HUES48 (cell line): ENCODE results near the gene TRIM50.

Experiments used
- H3K27ac ChIP-seq: one replicate; pipeline ENCODE4 v1.7.0; 2013; ENCODE audit warnings: low read depth, low read length, inconsistent platforms
- H3K27me3 ChIP-seq: 2 replicates; pipeline ENCODE4 v1.6.1; 2013; ENCODE audit warnings: mild to moderate bottlenecking, low read length; ENCODE audit not compliant: control insufficient read depth, insufficient read depth
- H3K36me3 ChIP-seq: 2 replicates; pipeline ENCODE4 v1.6.1; 2013; ENCODE audit warnings: low read length; ENCODE audit not compliant: control insufficient read depth, insufficient read depth
- H3K4me1 ChIP-seq: 2 replicates; pipeline ENCODE4 v1.6.1; 2013; ENCODE audit warnings: mild to moderate bottlenecking, low read length; ENCODE audit not compliant: control insufficient read depth, insufficient read depth
- H3K4me3 ChIP-seq: 2 replicates; pipeline ENCODE4 v1.5.1; 2013; ENCODE audit warnings: mild to moderate bottlenecking, low read depth, low read length
- H3K9ac ChIP-seq: 2 replicates; pipeline ENCODE4 v1.6.1; 2013; ENCODE audit warnings: mild to moderate bottlenecking, low read depth, low read length, moderate library complexity
- H3K9me3 ChIP-seq: 2 replicates; pipeline ENCODE4 v1.6.1; 2013; ENCODE audit warnings: low read length; ENCODE audit not compliant: control insufficient read depth, insufficient read depth

The TRIM50 gene

GRCh38 chr7:73345951-73346350, 18.1 kb upstream of the TRIM50 start:
- no peaks in the 10 kb centered on the region for H3K9me3 ChIP-seq
- no peaks in the 10 kb centered on the region for H3K27me3 ChIP-seq

DNA sequence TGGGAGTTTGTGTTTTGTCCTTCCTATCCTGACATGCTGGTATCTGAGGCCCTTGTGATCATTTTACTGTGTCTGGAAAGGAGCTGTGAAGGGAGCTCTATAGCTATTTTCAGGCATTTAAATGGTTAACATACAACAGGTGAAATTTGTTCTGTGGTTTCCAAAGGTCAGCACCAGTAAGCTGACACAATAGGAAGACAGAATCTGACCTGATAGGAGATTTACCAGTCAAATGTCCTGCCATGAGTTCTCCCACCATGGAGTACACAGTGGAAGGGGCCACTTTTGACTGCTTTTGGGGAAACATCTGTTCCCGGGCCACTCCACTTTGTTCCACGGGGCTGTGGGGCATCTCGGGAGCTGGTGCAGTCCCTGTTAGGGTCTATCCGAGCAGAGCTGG, 17.7 kb upstream of the TRIM50 start:
- Histone ChIP-seq H3K9ac (no peak overlapping the region), H3K9me3 (no peaks in the 10 kb centered on the region), H3K36me3 (no peaks in the 10 kb centered on the region), H3K4me3 (no peak overlapping the region), H3K27ac (no peak overlapping the region), H3K27me3 (no peaks in the 10 kb centered on the region), H3K4me1 (peaks cover 6% of the 10 kb centered on the region; the same call in 1 of the 2 replicates)

More at GRCh38 chr7:73345951-73346350, 18.1 kb upstream of the TRIM50 start:
- Histone ChIP-seq H3K27ac (no peak overlapping the region), H3K4me3 (no peak overlapping the region), H3K4me1 (peaks cover 4% of the 10 kb centered on the region; the same call in 1 of the 2 replicates), H3K36me3 (no peaks in the 10 kb centered on the region), H3K9ac (no peak overlapping the region)

- H3K4me1 ChIP-seq = peaks cover 9% of the 10 kb centered on the region; the same call in 1 of the 2 replicates
- H3K27me3 ChIP-seq = no peaks in the 10 kb centered on the region
- no peak overlapping the region for H3K27ac ChIP-seq
- no peak overlapping the region for H3K4me3 ChIP-seq
- no peak overlapping the region for H3K9ac ChIP-seq
- no peaks in the 10 kb centered on the region for H3K9me3 ChIP-seq
- H3K36me3 ChIP-seq = no peaks in the 10 kb centered on the region
Observed at GRCh38 chr7:73343671-73344380, 15.9 kb upstream of the TRIM50 start.

DNA sequence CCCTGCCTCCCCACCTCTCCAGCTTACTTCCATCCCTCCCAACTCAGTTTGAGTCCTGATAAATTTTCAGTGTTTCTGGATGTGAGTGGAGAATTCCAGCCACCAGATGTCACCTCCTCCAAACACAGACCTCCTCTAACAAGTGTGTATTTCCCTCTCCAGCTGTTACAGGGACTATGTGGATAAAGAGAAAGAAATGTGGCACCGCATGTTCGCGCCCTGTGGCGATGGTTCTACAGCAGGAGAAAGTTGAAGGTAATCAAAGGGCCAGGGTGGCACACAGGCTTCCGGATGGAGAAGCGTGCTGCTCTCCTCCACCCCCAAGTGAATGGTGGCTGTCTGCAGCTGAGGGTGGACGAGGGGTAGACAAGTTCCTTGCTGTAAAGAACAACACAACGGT, 14.8 kb upstream of the TRIM50 start:
- Histone ChIP-seq H3K36me3 (no peaks in the 10 kb centered on the region), H3K9me3 (no peaks in the 10 kb centered on the region), H3K27me3 (no peaks in the 10 kb centered on the region), H3K4me1 (peaks cover 9% of the 10 kb centered on the region; the same call in 1 of the 2 replicates), H3K27ac (no peak overlapping the region), H3K9ac (no peak overlapping the region), H3K4me3 (no peak overlapping the region)

DNA sequence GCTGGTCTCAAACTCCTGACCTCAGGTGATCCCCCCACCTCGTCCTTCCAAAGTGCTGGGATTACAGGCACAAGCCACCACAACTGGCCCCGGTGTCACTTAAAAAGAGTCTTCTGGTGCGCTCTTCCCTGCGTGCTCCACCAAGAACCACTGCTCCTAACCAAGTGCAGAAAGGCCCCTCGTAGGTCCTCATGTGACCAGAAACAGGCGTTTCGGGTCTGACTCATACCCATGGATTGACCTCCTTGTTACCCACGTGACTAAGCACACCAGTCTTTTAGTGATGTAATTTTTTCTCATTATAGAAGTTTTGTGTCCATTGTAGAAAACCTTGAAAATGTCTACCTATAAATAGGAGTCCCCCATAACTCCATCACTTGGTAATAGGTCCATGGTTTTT, 14.0 kb upstream of the TRIM50 start:
- Histone ChIP-seq H3K4me1 (peaks cover 9% of the 10 kb centered on the region; the same call in 1 of the 2 replicates), H3K27me3 (no peaks in the 10 kb centered on the region), H3K4me3 (no peak overlapping the region), H3K9ac (no peak overlapping the region), H3K36me3 (no peaks in the 10 kb centered on the region), H3K9me3 (no peaks in the 10 kb centered on the region), H3K27ac (no peak overlapping the region)

DNA sequence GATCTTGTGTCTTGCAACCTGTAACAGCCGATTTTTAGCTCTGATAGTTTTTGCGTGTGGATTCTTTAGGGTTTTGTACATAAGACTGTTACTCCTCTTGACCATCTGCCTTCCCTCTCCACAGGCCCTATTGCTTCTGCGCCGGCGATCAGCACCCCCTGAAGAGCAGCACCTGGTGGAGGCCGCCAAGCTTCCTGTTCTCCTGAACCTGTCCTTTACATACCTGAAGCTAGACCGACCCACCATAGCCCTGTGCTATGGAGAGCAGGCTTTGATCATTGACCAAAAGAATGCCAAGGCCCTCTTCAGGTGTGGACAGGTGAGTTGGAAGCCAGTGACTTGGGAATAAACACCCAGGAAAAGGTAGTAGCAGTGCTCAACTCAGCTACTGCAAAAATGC, 12.6 kb upstream of the TRIM50 start:
- no peaks in the 10 kb centered on the region for H3K9me3 ChIP-seq
- no peak overlapping the region for H3K27ac ChIP-seq
- H3K4me1 ChIP-seq = peaks cover 5% of the 10 kb centered on the region; the same call in 1 of the 2 replicates
- no peaks in the 10 kb centered on the region for H3K36me3 ChIP-seq
- H3K9ac ChIP-seq = no peak overlapping the region
- H3K27me3 ChIP-seq = no peaks in the 10 kb centered on the region
- H3K4me3 ChIP-seq = no peak overlapping the region

GRCh38 chr7:73338321-73338720, 10.4 kb upstream of the TRIM50 start:
- Histone ChIP-seq H3K9ac (no peak overlapping the region), H3K36me3 (no peaks in the 10 kb centered on the region), H3K27me3 (no peaks in the 10 kb centered on the region), H3K4me3 (no peak overlapping the region), H3K9me3 (no peaks in the 10 kb centered on the region), H3K27ac (no peak overlapping the region), H3K4me1 (peaks cover 5% of the 10 kb centered on the region; the same call in 1 of the 2 replicates)

GRCh38 chr7:73332447-73332846, 4.6 kb upstream of the TRIM50 start:
- Histone ChIP-seq H3K4me1 (0 out of 2 replicates have a peak, but pooled peaks cover 7% of the 10 kb centered on the region), H3K36me3 (no peaks in the 10 kb centered on the region), H3K4me3 (no peak overlapping the region), H3K27me3 (no peaks in the 10 kb centered on the region), H3K9ac (no peak overlapping the region), H3K27ac (no peak overlapping the region), H3K9me3 (no peaks in the 10 kb centered on the region)

- no peak overlapping the region for H3K4me3 ChIP-seq
- H3K9me3 ChIP-seq = no peaks in the 10 kb centered on the region
- no peaks in the 10 kb centered on the region for H3K36me3 ChIP-seq
- no peaks in the 10 kb centered on the region for H3K27me3 ChIP-seq
- H3K4me1 ChIP-seq = 0 out of 2 replicates have a peak, but pooled peaks cover 7% of the 10 kb centered on the region
- no peak overlapping the region for H3K27ac ChIP-seq
- H3K9ac ChIP-seq = no peak overlapping the region
Observed at GRCh38 chr7:73330772-73331171, 2.9 kb upstream of the TRIM50 start.

DNA sequence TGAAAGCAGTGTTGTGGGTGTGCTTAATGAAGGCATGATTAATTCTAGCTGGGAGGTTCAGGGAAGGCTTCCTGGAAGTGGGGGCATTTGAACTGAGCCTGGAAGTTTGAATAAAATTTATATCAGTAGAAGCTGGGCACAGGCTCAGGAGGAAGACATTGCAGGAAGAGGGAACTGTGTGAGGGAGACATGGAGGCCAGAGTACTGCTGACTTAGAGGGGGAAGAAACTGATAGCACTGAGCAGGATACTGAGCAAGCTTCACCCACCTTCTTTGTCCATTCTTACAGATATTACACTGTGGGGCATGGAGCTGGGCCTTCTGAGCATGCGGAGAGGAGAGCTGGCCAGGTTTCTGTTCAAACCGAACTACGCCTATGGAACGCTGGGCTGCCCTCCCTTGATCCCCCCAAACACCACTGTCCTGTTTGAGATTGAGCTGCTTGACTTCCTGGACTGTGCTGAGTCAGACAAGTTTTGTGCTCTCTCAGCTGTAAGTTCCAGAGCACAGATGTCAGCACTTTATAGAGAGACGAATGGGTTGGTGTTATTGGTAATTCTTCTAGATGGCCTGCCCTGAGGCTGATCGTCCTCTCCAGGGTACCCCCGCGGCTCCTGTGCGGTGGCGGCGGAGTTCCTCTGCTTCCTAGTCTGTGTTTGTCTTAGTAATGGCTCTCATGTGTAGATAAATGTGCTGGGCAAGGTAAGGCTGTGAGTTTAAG, 2.1 kb upstream of the TRIM50 start:
- H3K4me1 ChIP-seq = 0 out of 2 replicates have a peak, but pooled peaks cover 7% of the 10 kb centered on the region
- H3K9me3 ChIP-seq = no peaks in the 10 kb centered on the region
- H3K27me3 ChIP-seq = no peaks in the 10 kb centered on the region
- H3K4me3 ChIP-seq = no peak overlapping the region
- H3K9ac ChIP-seq = no peak overlapping the region
- no peak overlapping the region for H3K27ac ChIP-seq
- H3K36me3 ChIP-seq = no peaks in the 10 kb centered on the region

DNA sequence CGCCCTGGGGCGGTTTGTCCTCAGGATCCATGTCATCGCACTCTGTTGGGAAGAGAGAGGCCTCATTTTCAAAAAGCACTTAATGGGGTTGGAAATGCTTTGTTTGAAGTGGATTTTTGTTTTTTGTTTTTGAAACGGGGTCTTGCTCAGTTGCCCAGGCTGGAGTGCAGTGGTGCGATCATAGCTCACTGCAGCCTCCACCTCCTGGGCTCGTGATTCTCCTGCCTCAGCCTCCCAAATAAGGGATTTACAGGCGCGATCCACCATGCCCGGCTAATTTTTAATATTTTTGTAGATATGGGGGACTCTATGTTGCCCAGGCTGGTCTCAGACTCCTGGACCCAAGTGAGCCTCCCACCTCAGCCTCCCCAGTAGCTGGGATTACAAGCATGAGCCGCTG, 814 bp upstream of the TRIM50 start:
- no peak overlapping the region for H3K4me3 ChIP-seq
- no peak overlapping the region for H3K9ac ChIP-seq
- 0 out of 2 replicates have a peak, but pooled peaks cover 7% of the 10 kb centered on the region for H3K4me1 ChIP-seq
- no peaks in the 10 kb centered on the region for H3K27me3 ChIP-seq
- no peaks in the 10 kb centered on the region for H3K9me3 ChIP-seq
- H3K36me3 ChIP-seq = no peaks in the 10 kb centered on the region
- H3K27ac ChIP-seq = no peak overlapping the region
